Breast epithelium (tissue), 3 donors: ENCODE measurements around the gene ZNF732.

Experiments
- CTCF ChIP-seq, 3 donors: fragments of 450-650 bp; IDR thresholded peaks; one replicate each; pipeline ENCODE4 v1.5.1; 2016 to 2017; ENCODE audit warnings: antibody characterized with exemption in 3 of 3, mild to moderate bottlenecking in 3 of 3, moderate library complexity in 3 of 3
- POLR2A ChIP-seq: fragments of 450-650 bp; IDR thresholded peaks from one replicate; pipeline ENCODE4 v1.6.1; 2016; ENCODE audit warnings: antibody characterized with exemption, mild to moderate bottlenecking, moderate library complexity
- POLR2AphosphoS5 ChIP-seq, 3 donors: sonication (generic); formaldehyde crosslinking; IDR thresholded peaks; one replicate each; pipeline ENCODE4 v1.6.1; 2017; ENCODE audit warnings: antibody characterized with exemption in 3 of 3

DNA sequence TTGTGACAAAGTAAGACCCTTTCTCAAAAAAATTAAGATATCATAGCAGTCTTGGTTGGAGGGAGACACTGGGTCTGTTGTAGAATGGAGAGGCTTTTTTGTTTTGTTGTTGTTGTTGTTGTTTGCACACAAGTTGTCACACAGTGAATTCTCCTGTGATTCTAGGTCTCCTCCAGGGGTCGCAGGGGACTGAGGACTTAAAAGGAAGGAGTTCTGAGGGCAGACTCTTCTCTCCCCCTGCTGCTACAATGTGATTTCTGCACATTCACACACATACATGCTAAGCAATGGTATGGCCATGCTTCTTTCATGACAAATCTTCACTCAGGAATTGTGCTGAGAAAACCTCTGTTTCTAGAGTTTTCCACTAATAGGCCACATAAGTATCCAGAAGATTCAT, 71.1 kb downstream of the ZNF732 start:
- TF ChIP-seq CTCF (IDR thresholded peaks at IDR 0.05) (no peak), POLR2AphosphoS5 (IDR thresholded peaks at IDR 0.05) (no peak), POLR2A (no peak)
